ENCODE measurements around the gene MSS51. TPM values are rescaled to one million over a fixed set of nuclear protein-coding genes. Genes with fewer than 3 reads are reported as not detected.
"Not testable (repeated sequence)": the region's sequence is repeated elsewhere in the genome, so short reads cannot be mapped to it uniquely, and the experiment has no call there.

Gene MSS51
- total and polyA plus RNA-seq, 8 donors, result 0.61 to 6.1 (median 1.3) TPM; not detected in 1

- intact Hi-C loops (cut with DNase I; ENCODE audit: low total_unique reads), result no loop called here
- H3K36me3 ChIP-seq, result peaks cover 31 to 65% (median 58%) of the 10 kb centered on the region in 4 donors
- whole genome bisulfite sequencing, 5 donors, result 76 to 91% (median 89%) methylated on average over 4 of the region's 4 CpGs
These were observed 34.3 kb downstream of the MSS51 start for GRCh38 chr10:73399063-73399462.

GRCh38 chr10:73398024-73398423 lies 35.3 kb downstream of the MSS51 start:
- H3K9me3 ChIP-seq, result no peaks in the 10 kb centered on the region
- H3K27me3 ChIP-seq, result no peaks in the 10 kb centered on the region
- TF ChIP-seq POLR2A (IDR thresholded peaks at IDR 0.05) (no peak), POLR2AphosphoS5 (IDR thresholded peaks at IDR 0.05) (no peak), EP300 (IDR thresholded peaks at IDR 0.05) (no peak), CTCF (IDR thresholded peaks at IDR 0.05) (no peak)
- DNase-seq, result no peak
- peaks cover 31 to 66% (median 63%) of the 10 kb centered on the region in 4 donors for H3K36me3 ChIP-seq
- intact Hi-C loops (cut with DNase I; ENCODE audit: low total_unique reads), result no loop called here
- no peak overlapping the region for H3K4me3 ChIP-seq
- H3K4me1 ChIP-seq, result peaks cover 0 to 6% (median 0%) of the 10 kb centered on the region in 4 donors
- H3K27ac ChIP-seq, result no peak overlapping the region
- 92 to 99% (median 98%) methylated on average over 6 of the region's 6 CpGs for WGBS, 5 donors

More at GRCh38 chr10:73399063-73399462, 34.3 kb downstream of the MSS51 start:
- Histone ChIP-seq H3K4me3 (no peak overlapping the region), H3K4me1 (peaks cover 0 to 15% (median 0%) of the 10 kb centered on the region in 4 donors), H3K27me3 (no peaks in the 10 kb centered on the region), H3K27ac (no peak overlapping the region), H3K9me3 (no peaks in the 10 kb centered on the region)
- no peak for DNase-seq
- TF ChIP-seq POLR2AphosphoS5 (IDR thresholded peaks at IDR 0.05) (no peak), EP300 (IDR thresholded peaks at IDR 0.05) (no peak), CTCF (IDR thresholded peaks at IDR 0.05) (no peak), POLR2A (IDR thresholded peaks at IDR 0.05) (no peak)

GRCh38 chr10:73394325-73394724 lies 39.0 kb downstream of the MSS51 start:
- H3K36me3 ChIP-seq, result peaks cover 44 to 90% (median 85%) of the 10 kb centered on the region in 4 donors

GRCh38 chr10:73388228-73388627 lies 45.1 kb downstream of the MSS51 start:
- TF ChIP-seq EP300 (IDR thresholded peaks at IDR 0.05) (no peak), CTCF (IDR thresholded peaks at IDR 0.05) (no peak), POLR2AphosphoS5 (IDR thresholded peaks at IDR 0.05) (no peak), POLR2A (IDR thresholded peaks at IDR 0.05) (no peak)
- no peaks in the 10 kb centered on the region for H3K9me3 ChIP-seq

More at GRCh38 chr10:73394325-73394724, 39.0 kb downstream of the MSS51 start:
- WGBS, 5 donors, result 98 to 100% (median 98%) methylated on average over 3 of the region's 4 CpGs
- DNase-seq; H3K4me1 ChIP-seq; intact Hi-C loops (cut with DNase I; ENCODE audit: low total_unique reads); H3K27ac ChIP-seq; H3K4me3 ChIP-seq; H3K9me3 ChIP-seq; H3K27me3 ChIP-seq: not testable (repeated sequence)

GRCh38 chr10:73386583-73386982 lies 46.8 kb downstream of the MSS51 start:
- H3K4me1 ChIP-seq, result no peaks in the 10 kb centered on the region
- intact Hi-C loops (cut with DNase I; ENCODE audit: low total_unique reads), result no loop called here
- H3K36me3 ChIP-seq, result peaks cover 60 to 100% (median 97%) of the 10 kb centered on the region in 4 donors
- H3K27ac ChIP-seq, result no peak overlapping the region
- TF ChIP-seq POLR2A (IDR thresholded peaks at IDR 0.05) (no peak), CTCF (IDR thresholded peaks at IDR 0.05) (no peak), EP300 (IDR thresholded peaks at IDR 0.05) (no peak), POLR2AphosphoS5 (IDR thresholded peaks at IDR 0.05) (no peak)
- WGBS, 5 donors, result 95 to 98% (median 96%) methylated on average over 7 of the region's 7 CpGs
- no peaks in the 10 kb centered on the region for H3K9me3 ChIP-seq
- no peak for DNase-seq
- no peak overlapping the region for H3K4me3 ChIP-seq
- H3K27me3 ChIP-seq, result no peaks in the 10 kb centered on the region

More at GRCh38 chr10:73388228-73388627, 45.1 kb downstream of the MSS51 start:
- no peak for DNase-seq
- intact Hi-C loops (cut with DNase I; ENCODE audit: low total_unique reads), result no loop called here
- H3K4me3 ChIP-seq, result no peak overlapping the region
- peaks cover 48 to 93% (median 89%) of the 10 kb centered on the region in 4 donors for H3K36me3 ChIP-seq
- H3K27ac ChIP-seq, result no peak overlapping the region
- H3K4me1 ChIP-seq, result no peaks in the 10 kb centered on the region
- H3K27me3 ChIP-seq, result no peaks in the 10 kb centered on the region
- WGBS, 5 donors, result 91 to 96% (median 93%) methylated on average over 4 of the region's 4 CpGs
